Fibroblast of peridontal ligament (primary cell): Measurements from ENCODE around the gene METTL23.
"Not testable (repeated sequence)": the region's sequence is repeated elsewhere in the genome, so short reads cannot be mapped to it uniquely, and the experiment has no call there.

Experiments used
- DNase-seq: peaks from one replicate; pipeline ENCODE4 v3.0.0-alpha.2; 2010; ENCODE audit errors: extremely low read depth

The METTL23 gene

GRCh38 chr17:76695059-76695831 lies 31.4 kb upstream of the METTL23 start:
- no peak for DNase-seq

- no peak for DNase-seq
These were observed 29.6 kb upstream of the METTL23 start for GRCh38 chr17:76696763-76697701.

GRCh38 chr17:76697702-76698465 lies 28.8 kb upstream of the METTL23 start:
- DNase-seq: peak; percentile 55

DNA sequence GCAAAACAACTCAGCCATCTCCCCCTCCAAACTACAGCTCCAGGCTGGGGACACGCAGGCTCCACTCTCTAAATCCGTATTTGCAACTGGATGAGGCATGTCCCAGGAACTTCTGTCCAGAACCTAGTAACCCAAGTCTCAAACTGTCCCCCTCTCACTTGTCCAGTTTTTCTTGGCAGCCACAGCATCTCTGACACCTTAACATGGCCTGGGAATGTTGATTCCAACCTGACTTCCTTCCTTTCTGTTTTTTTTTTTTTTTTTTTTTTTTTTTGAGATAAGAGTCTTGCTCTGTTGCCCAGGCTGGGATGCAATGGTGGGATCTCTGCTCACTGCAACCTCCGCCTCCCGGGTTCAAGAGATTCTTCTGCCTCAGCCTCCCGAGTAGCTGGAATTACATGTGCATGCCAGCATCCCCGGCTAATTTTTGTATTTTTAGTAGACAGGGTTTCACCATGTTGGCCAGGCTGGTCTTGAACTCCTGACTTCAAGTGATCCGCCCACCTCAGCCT lies 28.1 kb upstream of the METTL23 start:
- DNase-seq: not testable (repeated sequence)

- DNase-seq: no peak
These were observed 26.4 kb upstream of the METTL23 start for GRCh38 chr17:76700270-76700616.

DNA sequence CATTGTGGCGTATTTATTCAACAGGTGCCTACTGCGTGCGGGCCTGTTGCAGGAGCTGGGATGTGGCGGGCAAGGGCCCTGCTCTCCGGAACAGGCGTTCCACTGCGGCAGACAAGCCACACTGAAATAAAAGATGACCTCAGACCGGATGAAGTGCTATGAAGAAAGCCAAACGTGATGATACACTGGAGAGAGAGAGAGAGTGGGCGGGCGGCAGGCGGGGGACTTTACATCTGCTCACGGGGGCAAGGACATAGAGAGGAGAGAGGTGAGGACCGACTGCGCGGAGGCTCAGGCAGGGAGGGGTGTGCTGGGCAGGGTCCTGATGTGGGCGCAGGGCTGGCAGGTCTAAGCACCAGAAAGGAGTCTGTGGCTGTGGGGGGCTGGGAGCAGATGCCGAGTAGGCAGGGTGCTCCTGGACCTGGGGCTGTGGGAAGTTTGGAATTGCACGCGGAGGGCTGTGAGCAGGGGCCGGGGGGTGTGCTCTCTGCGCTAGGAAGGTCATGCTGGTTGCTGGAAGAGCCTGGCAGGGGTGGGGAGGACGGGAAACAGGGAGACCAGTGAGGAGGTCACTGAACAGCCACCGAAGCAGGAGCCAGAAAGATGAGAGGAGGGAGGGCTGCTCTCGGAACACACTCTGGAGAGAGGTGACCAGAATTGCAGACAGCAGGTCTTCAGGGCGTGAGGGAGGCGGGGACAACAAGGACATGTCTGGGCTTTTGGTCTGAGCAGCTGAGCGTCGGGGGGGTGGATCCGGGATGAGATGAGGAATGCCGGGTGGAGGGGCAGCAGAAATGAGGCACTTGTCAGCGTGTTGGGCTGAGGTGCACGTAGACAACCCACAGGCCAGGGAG lies 25.8 kb upstream of the METTL23 start:
- DNase-seq: peak; percentile 82

- DNase-seq: no peak
These were observed 25.1 kb upstream of the METTL23 start for GRCh38 chr17:76701471-76701967.

GRCh38 chr17:76702076-76702475 lies 24.6 kb upstream of the METTL23 start:
- DNase-seq: no peak

DNA sequence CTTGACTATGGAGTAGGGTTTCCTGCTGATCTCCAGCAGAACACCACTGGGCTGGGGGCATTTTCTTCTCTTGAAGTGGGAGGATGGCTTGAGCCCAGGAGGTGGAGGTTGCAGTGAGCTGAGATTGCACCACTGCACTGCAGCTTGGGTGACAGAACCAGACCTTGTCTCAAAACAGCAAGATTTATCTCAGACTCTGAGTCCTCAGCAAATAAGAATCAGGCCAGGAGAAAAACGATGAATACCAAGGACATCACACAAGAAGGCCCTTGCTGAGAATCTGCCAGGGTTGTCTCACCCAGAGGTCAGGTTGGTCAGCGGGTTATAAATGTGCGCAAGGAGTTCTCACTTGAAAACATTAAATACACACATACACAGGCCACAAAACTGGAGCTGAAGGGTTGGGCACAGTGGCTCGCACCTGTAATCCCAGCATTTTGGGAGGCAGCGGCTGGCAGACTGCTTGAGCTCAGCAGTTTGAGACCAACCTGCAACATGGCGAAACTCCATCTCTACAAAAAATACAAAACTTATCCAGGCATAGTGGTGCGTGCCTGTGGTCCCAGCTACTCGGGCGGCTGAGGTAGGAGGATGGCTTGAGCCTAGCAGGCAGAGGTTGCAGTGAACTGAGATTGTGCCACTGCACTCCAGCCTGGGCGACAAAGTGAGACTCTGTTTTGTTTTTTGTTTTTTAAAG lies 23.6 kb upstream of the METTL23 start:
- no peak for DNase-seq

DNA sequence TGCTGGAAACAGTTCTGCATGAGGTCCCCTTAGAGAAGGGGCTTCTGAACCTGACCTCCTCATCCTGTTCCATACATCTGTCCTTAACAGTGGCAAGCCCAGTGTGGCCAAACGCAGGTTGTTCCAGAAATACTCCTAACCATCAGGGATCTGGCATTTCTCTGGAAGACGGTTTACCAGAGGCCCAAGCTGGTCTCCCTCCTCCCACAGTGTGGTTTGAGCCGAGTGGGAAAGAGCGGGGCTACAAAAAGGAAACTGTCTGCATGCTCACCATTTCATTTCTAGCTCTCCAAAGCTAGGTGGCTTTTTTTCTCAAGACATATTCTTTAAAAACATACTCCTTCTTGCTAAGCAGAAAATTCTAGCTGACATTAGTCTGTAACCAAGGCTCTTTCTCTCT lies 21.8 kb upstream of the METTL23 start:
- no peak for DNase-seq

GRCh38 chr17:76706817-76707216 lies 19.8 kb upstream of the METTL23 start:
- no peak for DNase-seq

DNA sequence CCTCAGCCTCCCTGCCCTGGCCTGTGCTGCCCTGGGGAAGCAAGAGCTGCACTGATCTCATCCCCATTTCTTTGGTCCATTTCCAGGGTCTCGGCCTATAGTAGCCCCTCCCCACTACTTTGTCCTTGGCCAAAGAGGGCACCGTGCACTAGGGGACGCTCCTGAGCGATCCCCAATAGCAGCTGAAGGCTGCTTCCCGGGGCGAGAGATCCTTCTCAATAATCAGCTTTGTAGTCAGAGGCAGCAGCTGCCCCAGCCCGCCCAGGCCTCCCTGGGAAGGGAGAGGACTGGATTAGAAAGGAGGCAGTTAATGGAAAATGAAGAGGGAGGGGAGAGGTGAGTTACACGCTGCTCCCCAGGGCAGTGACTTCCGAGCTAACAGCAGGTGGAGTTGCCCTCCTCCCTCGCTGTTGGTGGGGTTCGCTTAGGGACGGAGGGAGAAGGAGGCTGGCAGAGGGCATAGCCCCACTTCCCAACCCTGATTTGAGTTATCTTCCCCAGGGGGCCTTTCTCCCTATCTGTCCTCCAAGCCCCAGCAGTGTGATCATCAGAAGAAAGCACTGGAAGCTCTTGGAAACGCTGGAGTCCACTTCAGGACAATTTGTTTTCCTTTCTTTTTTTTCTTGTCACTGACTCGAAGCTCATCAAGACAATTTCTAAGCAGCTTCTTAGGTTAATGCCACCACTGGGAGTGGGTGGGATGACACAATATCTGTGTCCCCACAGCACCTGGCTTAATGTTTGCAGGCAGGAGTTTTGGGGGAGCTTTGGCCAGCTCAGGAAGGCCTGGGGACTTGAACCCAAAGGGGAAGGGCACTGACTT lies 18.4 kb upstream of the METTL23 start:
- DNase-seq: no peak

DNA sequence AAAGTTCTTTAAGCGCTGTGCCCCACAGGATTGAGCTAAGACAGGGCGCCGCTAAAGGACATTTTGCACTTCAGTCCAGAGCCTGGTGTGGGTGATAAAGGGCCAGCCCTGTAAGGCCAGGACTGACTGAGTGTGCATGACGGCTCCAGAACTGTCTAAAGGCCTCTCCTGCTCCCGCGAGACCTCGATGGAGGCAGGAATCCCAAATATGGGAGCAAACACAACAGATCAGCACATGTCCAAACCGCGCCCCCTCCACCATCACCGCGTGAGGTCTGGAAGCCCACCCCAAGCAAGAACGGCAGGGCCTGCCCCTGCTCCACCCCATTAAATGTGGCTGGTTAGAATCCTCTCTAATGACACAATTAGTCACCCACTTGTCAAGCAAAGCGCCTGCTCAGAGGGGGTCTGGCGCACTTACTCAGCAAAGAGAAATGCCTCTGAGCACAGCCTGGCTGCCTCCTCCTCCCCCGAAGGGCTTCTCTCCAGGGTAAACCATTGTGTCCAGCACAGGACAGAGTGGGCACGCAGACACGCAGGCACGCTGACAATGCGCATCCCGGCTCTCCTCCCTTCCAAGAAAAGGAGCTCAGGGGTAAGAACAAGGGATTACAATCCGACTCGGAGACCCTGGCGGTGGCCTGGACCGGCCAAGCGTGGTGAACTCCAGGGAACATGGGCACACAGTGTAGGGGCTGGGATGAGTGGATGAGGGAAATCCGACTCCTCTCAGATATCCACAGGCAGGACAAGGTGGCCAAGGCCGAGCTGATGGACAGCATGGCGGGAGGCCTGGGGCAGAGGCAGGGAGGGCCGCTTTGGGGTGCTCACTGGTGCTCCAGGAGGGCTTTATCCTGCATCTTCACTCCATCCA lies 17.3 kb upstream of the METTL23 start:
- peak; percentile 93 for DNase-seq

DNA sequence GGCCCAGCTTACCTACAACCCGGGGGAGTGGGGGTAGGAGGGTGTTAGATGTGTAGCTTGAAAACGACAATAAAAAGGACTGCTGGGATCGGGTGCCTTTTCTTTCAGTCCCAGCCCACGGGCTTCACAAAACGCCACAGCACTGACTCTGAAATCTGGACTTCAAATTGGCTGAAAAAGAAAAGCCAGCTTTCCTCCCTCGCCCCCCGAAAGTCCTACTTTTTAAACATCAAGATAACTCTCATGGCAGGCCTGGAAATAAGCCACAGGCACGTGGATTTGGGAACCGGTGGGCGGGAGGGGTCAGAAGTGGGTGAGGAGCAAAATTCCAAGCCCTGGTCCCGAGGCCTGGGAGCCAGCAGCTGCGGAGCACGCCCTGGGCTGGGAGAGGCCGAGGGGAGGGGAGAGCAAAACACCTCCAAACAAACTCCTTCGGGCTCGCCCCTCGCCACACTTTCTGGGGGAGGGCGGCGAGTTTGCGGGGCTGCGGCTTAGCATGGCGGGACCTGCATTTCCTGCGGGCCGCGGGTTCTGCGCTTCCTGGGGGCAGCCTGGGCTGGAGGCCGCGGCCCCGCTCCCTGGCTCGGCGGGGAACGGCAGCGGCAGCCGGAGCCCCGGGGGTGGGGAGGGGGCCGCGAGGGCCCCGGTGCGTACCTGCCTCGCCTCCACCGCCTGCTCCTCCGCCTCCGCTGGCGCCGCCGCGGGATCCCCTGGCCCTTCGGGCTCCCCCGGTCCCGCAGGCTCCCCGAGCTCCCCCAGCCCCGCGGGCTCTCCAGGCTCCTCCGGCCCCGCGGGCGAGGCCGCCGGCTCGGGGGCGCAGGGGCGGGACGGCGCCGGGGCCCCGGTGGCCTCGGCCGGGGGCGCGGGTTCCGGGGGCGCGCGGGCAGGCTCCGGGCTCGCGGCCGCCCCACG lies 16.4 kb upstream of the METTL23 start:
- DNase-seq: peak; percentile 44

- DNase-seq: peak; percentile 42
These were observed 15.6 kb upstream of the METTL23 start, which contains the start of gene MXRA7 for GRCh38 chr17:76710863-76711611. TSS of gene MXRA7 (minus strand) at chr17:76710965. CDS start at chr17:76710946, 19 bp downstream.

DNA sequence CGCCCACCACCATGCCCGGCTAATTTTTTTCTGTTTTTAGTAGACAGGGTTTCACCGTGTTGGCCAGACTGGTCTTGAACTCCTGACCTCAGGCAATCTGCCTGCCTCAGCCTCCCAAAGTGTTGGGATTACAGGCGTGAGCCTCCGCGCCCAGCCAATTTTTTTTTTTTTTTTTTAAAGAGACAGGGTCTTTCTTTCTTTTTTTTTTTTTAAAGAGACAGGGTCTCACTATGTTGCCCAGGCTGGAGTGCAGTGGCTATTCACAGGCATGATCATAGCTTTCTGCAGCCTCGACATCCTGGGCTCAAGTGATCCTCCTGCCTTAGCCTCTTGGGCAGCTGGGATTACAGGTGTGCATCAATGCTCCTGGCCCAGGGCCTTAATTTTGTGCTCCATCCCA lies 14.3 kb upstream of the METTL23 start:
- DNase-seq: not testable (repeated sequence)
